HL-60 (cell line): ENCODE measurements around the gene PELI2.

ENCODE experiments used
- CTCF ChIP-seq: IDR thresholded peaks from one replicate; pipeline ENCODE4 v1.5.1; 2011; ENCODE audit warnings: low read length, control low read depth, inconsistent platforms; ENCODE audit not compliant: insufficient read depth
- GABPA ChIP-seq: IDR thresholded peaks from 2 replicates; pipeline ENCODE4 v1.6.1; 2012; ENCODE audit warnings: low read depth
- POLR2AphosphoS5 ChIP-seq: IDR thresholded peaks from 2 replicates; pipeline ENCODE4 v1.6.1; 2012; ENCODE audit warnings: low read depth
- REST ChIP-seq: IDR thresholded peaks from 2 replicates; pipeline ENCODE4 v1.6.1; 2012; ENCODE audit warnings: low read depth; ENCODE audit not compliant: insufficient replicate concordance
- SPI1 ChIP-seq: IDR thresholded peaks from 2 replicates; pipeline ENCODE4 v1.6.1; 2012; ENCODE audit warnings: low read depth, mild to moderate bottlenecking, borderline replicate concordance

- TF ChIP-seq CTCF (no peak), REST (no peak), POLR2AphosphoS5 (no peak), GABPA (no peak), SPI1 (no peak)
Observed at GRCh38 chr14:56219666-56220413, 101.6 kb downstream of the PELI2 start.
